SU-DHL-6 (cell line): ENCODE data around the gene ADSS1.

Source experiments
- H2AFZ ChIP-seq: fragments of 200-600 bp; sonication (generic); 2 replicates; pipeline ENCODE4 v1.6.1; 2014; ENCODE audit warnings: low read depth, mild to moderate bottlenecking, moderate library complexity, mixed read lengths, antibody characterized with exemption, low read length; ENCODE audit not compliant: severe bottlenecking
- H3F3A ChIP-seq: fragments of 200-600 bp; shearing (Covaris generic); 2 replicates; pipeline ENCODE4 v1.6.0; 2016; ENCODE audit warnings: antibody characterized with exemption, mild to moderate bottlenecking; ENCODE audit not compliant: insufficient read depth
- H3K27ac ChIP-seq: fragments of 200-600 bp; sonication (generic); 2 replicates; pipeline ENCODE4 v1.5.1; 2016; ENCODE audit warnings: low read depth, mild to moderate bottlenecking, low read length, moderate library complexity, mixed read lengths
- H3K27me3 ChIP-seq: fragments of 200-600 bp; sonication (generic), shearing (Covaris generic); 2 replicates; pipeline ENCODE4 v1.6.0; 2014; ENCODE audit warnings: mild to moderate bottlenecking, low read length
- H3K36me3 ChIP-seq: fragments of 200-600 bp; sonication (generic); 2 replicates; pipeline ENCODE4 v1.6.1; 2014; ENCODE audit warnings: mild to moderate bottlenecking, low read length, mixed read lengths
- H3K4me2 ChIP-seq: fragments of 300-600, 200-600 bp; shearing (Covaris generic), sonication (generic); 2 replicates; pipeline ENCODE4 v1.6.0; 2014; ENCODE audit warnings: low read length, low read depth, mild to moderate bottlenecking; ENCODE audit not compliant: poor library complexity, severe bottlenecking
- H3K4me3 ChIP-seq: fragments of 200-600 bp; sonication (generic); 2 replicates; pipeline ENCODE4 v1.5.1; 2014; ENCODE audit warnings: antibody characterized with exemption, low read length, mild to moderate bottlenecking, mixed read lengths; ENCODE audit not compliant: insufficient read depth, poor library complexity, severe bottlenecking
- H3K79me2 ChIP-seq: fragments of 200-600 bp; sonication (generic); 2 replicates; pipeline ENCODE4 v1.6.1; 2014; ENCODE audit warnings: mild to moderate bottlenecking, low read length, moderate library complexity; ENCODE audit not compliant: insufficient read depth
- H3K9ac ChIP-seq: fragments of 200-600 bp; sonication (generic); 2 replicates; pipeline ENCODE4 v1.7.0; 2014; ENCODE audit warnings: mild to moderate bottlenecking, low read length
- H3K9me2 ChIP-seq: fragments of 200-600 bp; sonication (generic); replicated peaks from 2 replicates; pipeline ENCODE4 v1.6.1; 2014; ENCODE audit warnings: low read length; ENCODE audit not compliant: insufficient read depth
- H3K9me3 ChIP-seq: fragments of 200-600 bp; sonication (generic); 2 replicates; pipeline ENCODE4 v1.6.1; 2014; ENCODE audit warnings: low read length, mixed read lengths; ENCODE audit not compliant: insufficient read depth
- H4K20me1 ChIP-seq: fragments of 200-600 bp; sonication (generic); 2 replicates; pipeline ENCODE4 v1.6.1; 2014; ENCODE audit warnings: low read depth, mild to moderate bottlenecking, antibody characterized with exemption, low read length, moderate library complexity, mixed read lengths
- EZH2phosphoT487 ChIP-seq: fragments of 200-600 bp; sonication (generic), shearing (Covaris generic); conservative IDR thresholded peaks from 2 replicates; pipeline ENCODE4 v1.6.1; 2018; ENCODE audit warnings: mild to moderate bottlenecking, antibody characterized with exemption, low read length, moderate library complexity, mixed read lengths
- TF ChIP-seq, protein P1 (sequence below): fragments of 200-600 bp; sonication (generic); IDR thresholded peaks from one replicate; pipeline ENCODE4 v1.5.1; 2017; ENCODE audit warnings: antibody characterized with exemption, mild to moderate bottlenecking, low read length, moderate library complexity; ENCODE audit not compliant: insufficient read depth, poor library complexity, severe bottlenecking

The ADSS1 gene

DNA sequence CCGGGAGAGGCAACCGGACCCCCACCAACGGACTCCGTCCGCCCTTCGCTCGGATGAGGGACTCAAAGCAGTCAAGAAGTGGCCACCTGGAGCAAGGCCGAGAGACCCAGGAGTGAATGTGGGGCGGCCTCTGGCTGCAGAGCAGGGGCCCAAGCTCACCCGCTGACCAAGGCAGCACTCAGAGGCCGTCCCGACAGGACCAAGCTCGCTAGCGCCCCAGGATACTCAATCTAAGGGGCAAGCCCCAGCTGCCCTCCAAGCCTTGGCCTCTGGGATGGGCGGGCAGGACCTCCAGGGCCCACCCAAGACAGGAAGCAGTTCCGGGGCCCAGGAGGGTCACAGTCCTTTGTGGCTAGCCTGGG lies 70.6 kb downstream of the ADSS1 start:
- Histone ChIP-seq H3K9ac (peak overlapping the region; percentile 85), H3K9me2 (no peaks in the 10 kb centered on the region), H2AFZ (no peak overlapping the region), H3K4me2 (peak overlapping the region; percentile 88), H3K79me2 (peaks cover 8% of the 10 kb centered on the region; the same call in 1 of the 2 replicates), H3K9me3 (no peaks in the 10 kb centered on the region), H3K27ac (peak overlapping the region; percentile 36), H3K27me3 (no peaks in the 10 kb centered on the region), H3F3A (peaks cover 13% of the 10 kb centered on the region; the same call in 1 of the 2 replicates), H3K36me3 (no peaks in the 10 kb centered on the region), H3K4me3 (peak overlapping the region; percentile 71), H4K20me1 (no peaks in the 10 kb centered on the region)
- no peak for TF ChIP-seq EZH2phosphoT487
- TF ChIP-seq, protein P1, sequence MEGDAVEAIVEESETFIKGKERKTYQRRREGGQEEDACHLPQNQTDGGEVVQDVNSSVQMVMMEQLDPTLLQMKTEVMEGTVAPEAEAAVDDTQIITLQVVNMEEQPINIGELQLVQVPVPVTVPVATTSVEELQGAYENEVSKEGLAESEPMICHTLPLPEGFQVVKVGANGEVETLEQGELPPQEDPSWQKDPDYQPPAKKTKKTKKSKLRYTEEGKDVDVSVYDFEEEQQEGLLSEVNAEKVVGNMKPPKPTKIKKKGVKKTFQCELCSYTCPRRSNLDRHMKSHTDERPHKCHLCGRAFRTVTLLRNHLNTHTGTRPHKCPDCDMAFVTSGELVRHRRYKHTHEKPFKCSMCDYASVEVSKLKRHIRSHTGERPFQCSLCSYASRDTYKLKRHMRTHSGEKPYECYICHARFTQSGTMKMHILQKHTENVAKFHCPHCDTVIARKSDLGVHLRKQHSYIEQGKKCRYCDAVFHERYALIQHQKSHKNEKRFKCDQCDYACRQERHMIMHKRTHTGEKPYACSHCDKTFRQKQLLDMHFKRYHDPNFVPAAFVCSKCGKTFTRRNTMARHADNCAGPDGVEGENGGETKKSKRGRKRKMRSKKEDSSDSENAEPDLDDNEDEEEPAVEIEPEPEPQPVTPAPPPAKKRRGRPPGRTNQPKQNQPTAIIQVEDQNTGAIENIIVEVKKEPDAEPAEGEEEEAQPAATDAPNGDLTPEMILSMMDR, result no peak

DNA sequence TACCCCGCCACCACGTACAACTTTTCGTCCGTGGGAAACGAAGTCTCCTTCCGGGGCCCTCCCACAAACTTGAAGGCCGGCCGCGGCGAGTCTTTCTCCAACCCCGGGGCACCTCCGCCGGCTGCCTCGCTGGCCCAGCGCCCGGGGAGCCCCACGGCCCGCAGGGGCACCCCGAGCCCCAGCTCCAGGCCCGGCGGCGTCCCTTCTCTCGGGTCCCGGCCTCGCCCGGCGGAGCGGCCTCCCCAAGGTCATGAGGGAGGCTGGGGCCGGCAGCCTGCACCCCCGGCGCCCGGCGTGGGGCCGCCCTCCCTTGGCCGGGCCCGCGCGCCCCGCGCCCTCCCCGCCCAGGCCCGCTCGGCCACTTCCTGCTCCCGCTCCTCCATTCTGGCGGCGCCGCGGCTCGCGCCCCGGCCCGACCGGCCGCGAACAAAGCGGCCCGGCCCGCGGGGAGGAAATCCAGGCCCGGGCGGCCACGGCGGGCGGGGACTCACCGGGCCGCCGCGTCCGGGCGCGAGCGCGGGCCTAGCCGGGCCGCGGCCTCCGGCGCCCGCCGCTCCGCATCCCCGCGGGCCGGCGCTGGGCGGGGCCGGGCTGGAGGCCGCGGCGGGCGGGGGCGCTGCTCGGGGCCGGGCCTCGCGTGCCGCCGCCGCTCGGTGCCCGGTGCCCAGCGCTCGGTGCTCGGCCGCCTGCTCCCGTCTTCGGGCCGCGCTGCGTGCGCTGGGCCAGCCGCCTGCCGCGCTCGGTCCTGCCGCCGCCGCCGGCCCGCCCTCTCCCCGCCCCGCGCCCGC lies 71.2 kb downstream of the ADSS1 start, which contains the start of gene AKT1:
Gene AKT1 (minus strand): TSS at position 756 of the 788 bp plus-strand sequence. CDS start 3,105 bp downstream, outside the sequence.
- Histone ChIP-seq H3K4me3 (peak within 1 kb of the TSS; percentile 71), H3F3A (peaks cover 19% of the 10 kb centered on the region), H4K20me1 (no peaks in the 10 kb centered on the region), H3K27ac (peak within 1 kb of the TSS; percentile 36), H3K9ac (peak within 1 kb of the TSS; percentile 85), H3K9me2 (no peaks in the 10 kb centered on the region), H2AFZ (peak within 1 kb of the TSS; percentile 91), H3K4me2 (peak within 1 kb of the TSS; percentile 88), H3K36me3 (no peaks in the 10 kb centered on the region), H3K9me3 (no peaks in the 10 kb centered on the region), H3K79me2 (peaks cover 8% of the 10 kb centered on the region; the same call in 1 of the 2 replicates), H3K27me3 (no peaks in the 10 kb centered on the region)
- TF ChIP-seq, protein P1, result no peak

DNA sequence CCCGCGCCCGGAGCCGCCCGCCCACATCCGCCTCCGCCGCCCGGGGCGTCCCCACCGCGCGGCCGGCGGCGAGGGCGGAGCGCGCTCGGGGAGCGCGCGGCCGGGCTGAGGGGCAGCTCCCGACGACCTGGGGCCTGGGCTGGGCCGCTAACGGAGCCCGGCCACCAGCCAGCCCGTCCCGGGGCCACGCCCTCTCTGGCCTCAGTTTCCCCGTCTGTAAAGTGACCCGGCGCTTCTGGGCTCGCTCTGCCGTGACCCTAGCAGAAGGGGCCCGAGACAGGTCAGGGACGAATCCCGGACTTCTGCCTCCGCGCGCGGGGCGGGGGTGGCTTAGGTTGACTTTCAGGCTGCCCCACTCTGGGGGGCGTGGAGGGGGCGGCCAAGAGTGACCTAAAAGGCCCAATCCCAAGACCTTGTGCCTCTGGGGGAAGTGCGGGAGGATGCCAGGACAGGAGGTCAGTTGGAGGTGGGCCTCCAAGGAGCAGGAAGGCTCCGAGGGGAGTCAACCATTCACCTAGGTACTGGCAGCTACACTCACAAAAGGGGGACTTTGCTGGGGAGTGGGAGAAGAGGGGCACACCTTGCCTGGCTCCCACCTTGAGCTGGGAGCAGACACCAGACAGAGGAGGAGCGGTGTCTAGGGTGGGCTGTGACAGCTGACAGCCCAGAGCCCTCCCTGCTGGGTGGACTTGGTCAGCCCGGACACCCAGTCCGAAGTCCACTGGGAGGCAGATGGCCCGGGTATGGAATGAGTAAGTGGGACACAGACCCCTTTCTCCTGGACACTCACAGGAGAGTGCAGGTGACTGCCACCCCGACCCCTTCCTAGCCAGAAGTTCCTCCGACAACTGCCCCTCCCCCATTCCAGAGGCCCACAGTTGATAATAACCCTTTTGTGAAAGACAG lies 72.0 kb downstream of the ADSS1 start:
- H3K4me3 ChIP-seq, result peak overlapping the region; percentile 46
- TF ChIP-seq, protein P1, result no peak
- no peak for TF ChIP-seq EZH2phosphoT487
- peak overlapping the region; percentile 56 for H3K4me2 ChIP-seq
- no peak overlapping the region for H3K27ac ChIP-seq
- peaks cover 8% of the 10 kb centered on the region; the same call in 1 of the 2 replicates for H3K79me2 ChIP-seq
- peak overlapping the region; percentile 91 for H2AFZ ChIP-seq
- peak overlapping the region; percentile 55 for H3K9ac ChIP-seq
- no peaks in the 10 kb centered on the region for H3K36me3 ChIP-seq
- H4K20me1 ChIP-seq, result no peaks in the 10 kb centered on the region
- H3K9me2 ChIP-seq, result no peaks in the 10 kb centered on the region
- peaks cover 19% of the 10 kb centered on the region for H3F3A ChIP-seq
- H3K27me3 ChIP-seq, result no peaks in the 10 kb centered on the region
- no peaks in the 10 kb centered on the region for H3K9me3 ChIP-seq
